Stomach (tissue), 9 donors: ENCODE measurements around the gene TBK1. TPM values are rescaled to one million over a fixed set of nuclear protein-coding genes. Genes with fewer than 3 reads are reported as not detected.
A peak's percentile ranks its signal among the peaks of the same experiment; 100 is the strongest.

Source experiments
- DNase-seq, 2 donors: peaks; one replicate each; pipeline versions ENCODE4 v3.0.0 to v3.0.0-alpha.2; 2013 to 2019
- H3K27ac ChIP-seq, 5 donors: fragments of 200-600 bp in 4 of 5; sonication (generic) in 4 of 5; one replicate each; pipeline ENCODE4 v1.5.1; 2013 to 2019; ENCODE audit warnings: mild to moderate bottlenecking in 1 of 5, moderate library complexity in 1 of 5
- H3K27me3 ChIP-seq, 3 donors: fragments of 200-600 bp; sonication (generic); one replicate each; pipeline ENCODE4 v1.5.1; 2017 to 2019; ENCODE audit warnings: mixed run types in 1 of 3
- H3K36me3 ChIP-seq, 4 donors: fragments of 200-600 bp; sonication (generic); 1 replicate in 3 of 4; 2 replicates in 1 of 4; pipeline ENCODE4 v1.5.1; 2016 to 2019
- H3K4me1 ChIP-seq, 4 donors: fragments of 200-600 bp; sonication (generic); one replicate each; pipeline ENCODE4 v1.5.1; 2016 to 2019
- H3K4me3 ChIP-seq, 4 donors: fragments of 200-600 bp; sonication (generic) in 3 of 4; one replicate each; pipeline ENCODE4 v1.5.1; 2016 to 2019; ENCODE audit warnings: mild to moderate bottlenecking in 1 of 4
- H3K9me3 ChIP-seq, 4 donors: fragments of 200-600 bp; sonication (generic); one replicate each; pipeline ENCODE4 v1.5.1; 2016 to 2019
- CTCF ChIP-seq, 7 experiments: fragments of 450-650 bp in 4 of 7; fragments of 200-600 bp in 3 of 7; sonication (generic) in 3 of 7; IDR thresholded peaks; one replicate each; pipeline ENCODE4 v1.5.1; 2016 to 2019; ENCODE audit warnings: antibody characterized with exemption in 7 of 7, control low read depth in 2 of 7, mild to moderate bottlenecking in 1 of 7
- EP300 ChIP-seq: sonication (generic); formaldehyde crosslinking; IDR thresholded peaks from one replicate; pipeline ENCODE4 v1.6.1; 2017; ENCODE audit warnings: antibody characterized with exemption
- POLR2A ChIP-seq, 4 donors: fragments of 450-650 bp; IDR thresholded peaks; one replicate each; pipeline ENCODE4 v1.6.1; 2016; ENCODE audit warnings: antibody characterized with exemption in 4 of 4, control low read depth in 2 of 4, mild to moderate bottlenecking in 1 of 4, moderate library complexity in 1 of 4
- POLR2AphosphoS5 ChIP-seq, 3 donors: sonication (generic); formaldehyde crosslinking; IDR thresholded peaks; one replicate each; pipeline ENCODE4 v1.6.1; 2016; ENCODE audit warnings: antibody characterized with exemption in 3 of 3
- WGBS, 5 donors: extraction: QIAGEN DNeasy Blood & Tissue Kit in 3 of 5; methylation state at CpG; one replicate each; pipeline versions ENCODE4 v1.1.5 to v1.1.7; 2013 to 2018; 5-methylcytosine and 5-hydroxymethylcytosine counted together
- intact Hi-C: fragments of 100-400 bp; cut with DNase I; formaldehyde crosslinking; loops from one replicate; pipeline ENCODE4 v1.15.1; 2023; ENCODE audit warnings: low total_unique reads
- polyA plus RNA-seq, 3 donors: library from polyadenylated mRNA; stranded (reverse); fragments of 200-250 nt; gene quantifications; one replicate each; pipeline ENCODE4 v1.2.3, GENCODE V29; 2013
- total RNA-seq, 5 donors: library from RNA; depleted of rRNA; stranded (reverse); fragments of >200 nt; gene quantifications; one replicate each; pipeline versions ENCODE4 v1.1.0 to v1.2.3, GENCODE V29; 2014 to 2016
- donor health status: healthy with polysubstance abuse.
- donor health status: Bipolar disorder and iron deficiency.
- donor health status: healthy.

Gene TBK1
- total and polyA plus RNA-seq, 8 donors: 1.4 to 45.5 (median 12.4) TPM

GRCh38 chr12:64457032-64457431, 5.1 kb downstream of the TBK1 start:
- Histone ChIP-seq H3K27me3 (no peaks in the 10 kb centered on the region), H3K36me3 (peaks cover 0 to 37% (median 24%) of the 10 kb centered on the region in 4 donors), H3K27ac (peak overlapping the region in 1 of 5 donors; percentile 27), H3K4me1 (peaks cover 15 to 63% (median 36%) of the 10 kb centered on the region in 4 donors), H3K4me3 (no peak overlapping the region), H3K9me3 (no peaks in the 10 kb centered on the region)
- intact Hi-C loops: no loop called here
- peak in 1 of 2 donors; percentile 18 for DNase-seq
- TF ChIP-seq POLR2AphosphoS5 (IDR thresholded peaks at IDR 0.05): no peak
- TF ChIP-seq CTCF (IDR thresholded peaks at IDR 0.05): no peak
- no peak for TF ChIP-seq EP300
- TF ChIP-seq POLR2A (IDR thresholded peaks at IDR 0.05): no peak
- WGBS, 5 donors: 58 to 68% (median 63%) methylated on average over 6 of the region's 6 CpGs

- no peaks in the 10 kb centered on the region for H3K27me3 ChIP-seq
- TF ChIP-seq CTCF (IDR thresholded peaks at IDR 0.05) (no peak), POLR2AphosphoS5 (IDR thresholded peaks at IDR 0.05) (no peak), EP300 (no peak), POLR2A (IDR thresholded peaks at IDR 0.05) (no peak)
- DNase-seq: no peak
- no peak overlapping the region for H3K27ac ChIP-seq
- WGBS, 5 donors: 75 to 94% (median 84%) methylated on average over 3 of the region's 3 CpGs
- no peaks in the 10 kb centered on the region for H3K9me3 ChIP-seq
- H3K4me3 ChIP-seq: no peak overlapping the region
- H3K36me3 ChIP-seq: peaks cover 0 to 39% (median 26%) of the 10 kb centered on the region in 4 donors
- peaks cover 15 to 63% (median 36%) of the 10 kb centered on the region in 4 donors for H3K4me1 ChIP-seq
- intact Hi-C loops: no loop called here
Observed at GRCh38 chr12:64457466-64457865, 5.5 kb downstream of the TBK1 start.

GRCh38 chr12:64457923-64458322, 6.0 kb downstream of the TBK1 start:
- TF ChIP-seq EP300 (no peak), POLR2AphosphoS5 (IDR thresholded peaks at IDR 0.05) (no peak), CTCF (IDR thresholded peaks at IDR 0.05) (no peak)
- Histone ChIP-seq H3K4me1 (peaks cover 15 to 62% (median 35%) of the 10 kb centered on the region in 4 donors), H3K9me3 (no peaks in the 10 kb centered on the region), H3K36me3 (peaks cover 0 to 42% (median 29%) of the 10 kb centered on the region in 4 donors), H3K27me3 (no peaks in the 10 kb centered on the region), H3K27ac (no peak overlapping the region), H3K4me3 (no peak overlapping the region)
- intact Hi-C loops: no loop called here
- no peak for DNase-seq
- WGBS, 5 donors: 73 to 83% (median 79%) methylated on average over 4 of the region's 4 CpGs

- TF ChIP-seq POLR2AphosphoS5 (IDR thresholded peaks at IDR 0.05) (no peak), POLR2A (IDR thresholded peaks at IDR 0.05) (no peak), CTCF (IDR thresholded peaks at IDR 0.05) (no peak), EP300 (no peak)
- Histone ChIP-seq H3K27me3 (no peaks in the 10 kb centered on the region), H3K9me3 (no peaks in the 10 kb centered on the region), H3K4me3 (peak overlapping the region; percentile 6 to 35 (median 26)), H3K4me1 (peaks cover 11 to 48% (median 23%) of the 10 kb centered on the region in 4 donors), H3K36me3 (peaks cover 1 to 57% (median 42%) of the 10 kb centered on the region in 4 donors), H3K27ac (peak overlapping the region; percentile 36 to 79 (median 61))
- intact Hi-C loops: no loop called here
- 4 to 22% (median 11%) methylated on average over 3 of the region's 3 CpGs for WGBS, 5 donors
- peak in 1 of 2 donors; percentile 36 for DNase-seq
Observed at GRCh38 chr12:64459394-64459891, 7.5 kb downstream of the TBK1 start.
